Epithelial cell of proximal tubule (primary cell): ENCODE data around the gene HSPA5. TPM values are rescaled to one million over a fixed set of nuclear protein-coding genes. Genes with fewer than 3 reads are reported as not detected.
"Not testable (repeated sequence)": the region's sequence is repeated elsewhere in the genome, so short reads cannot be mapped to it uniquely, and the experiment has no call there.

Source experiments
- DNase-seq: peaks from one replicate; pipeline ENCODE4 v3.0.0-alpha.2; 2011; ENCODE audit warnings: low read depth
- H3K4me3 ChIP-seq: 2 replicates; pipeline ENCODE4 v1.5.1; 2011; ENCODE audit warnings: low read depth, mild to moderate bottlenecking, low read length
- total RNA-seq: library from RNA; depleted of rRNA; stranded (reverse); fragments of >200 nt; gene quantifications from 2 replicates; pipeline ENCODE4 v1.2.3, GENCODE V29; 2015
- TF ChIP-seq, protein P1 (sequence below): conservative IDR thresholded peaks from 2 replicates; pipeline ENCODE4 v1.5.1; 2012; ENCODE audit warnings: low read depth, mild to moderate bottlenecking, low read length

Gene HSPA5
- total RNA-seq, 1 donor from 2014 or later: 210 TPM

DNA sequence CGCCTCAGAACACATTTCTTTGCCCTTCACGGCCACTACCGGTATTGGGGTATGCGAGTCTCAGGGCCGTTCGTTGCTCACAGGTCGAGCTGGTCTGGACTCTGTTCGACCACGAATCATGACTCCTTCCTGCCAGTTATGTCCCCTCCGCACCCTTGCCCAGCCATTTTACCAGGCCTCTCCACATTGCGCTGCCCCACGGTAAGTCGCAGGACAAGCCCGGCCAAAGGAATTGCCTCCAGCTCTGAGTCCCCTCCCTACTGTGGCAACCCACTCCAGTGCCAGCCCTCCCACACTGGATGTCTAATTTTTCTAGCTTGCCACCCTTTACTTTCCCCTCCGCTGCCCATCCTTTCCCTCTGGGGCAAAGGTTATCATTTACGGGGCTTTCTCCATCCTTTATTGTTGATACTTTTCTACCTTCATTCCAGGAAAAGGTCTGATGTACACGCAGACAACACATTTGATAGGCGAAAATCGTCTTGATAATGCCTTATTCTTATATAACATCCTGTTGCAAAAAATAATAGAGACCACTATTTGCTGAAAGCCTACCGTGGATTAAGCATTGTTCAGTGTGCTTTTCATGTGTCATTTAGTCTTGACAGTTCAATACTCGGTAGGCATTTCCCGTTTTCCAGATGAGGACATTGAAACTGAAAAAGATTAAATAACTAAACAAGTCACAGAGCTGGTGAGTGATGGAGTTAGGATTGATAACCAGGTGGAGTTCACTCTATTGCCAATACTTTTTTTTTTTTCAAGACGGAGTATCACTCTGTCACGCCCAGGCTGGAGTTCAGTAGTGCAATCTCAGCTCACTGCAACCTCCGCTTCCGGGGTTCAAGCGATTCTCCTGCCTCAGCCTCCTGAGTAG, 958 bp upstream of the HSPA5 start:
- DNase-seq: no peak
- TF ChIP-seq, protein P1, sequence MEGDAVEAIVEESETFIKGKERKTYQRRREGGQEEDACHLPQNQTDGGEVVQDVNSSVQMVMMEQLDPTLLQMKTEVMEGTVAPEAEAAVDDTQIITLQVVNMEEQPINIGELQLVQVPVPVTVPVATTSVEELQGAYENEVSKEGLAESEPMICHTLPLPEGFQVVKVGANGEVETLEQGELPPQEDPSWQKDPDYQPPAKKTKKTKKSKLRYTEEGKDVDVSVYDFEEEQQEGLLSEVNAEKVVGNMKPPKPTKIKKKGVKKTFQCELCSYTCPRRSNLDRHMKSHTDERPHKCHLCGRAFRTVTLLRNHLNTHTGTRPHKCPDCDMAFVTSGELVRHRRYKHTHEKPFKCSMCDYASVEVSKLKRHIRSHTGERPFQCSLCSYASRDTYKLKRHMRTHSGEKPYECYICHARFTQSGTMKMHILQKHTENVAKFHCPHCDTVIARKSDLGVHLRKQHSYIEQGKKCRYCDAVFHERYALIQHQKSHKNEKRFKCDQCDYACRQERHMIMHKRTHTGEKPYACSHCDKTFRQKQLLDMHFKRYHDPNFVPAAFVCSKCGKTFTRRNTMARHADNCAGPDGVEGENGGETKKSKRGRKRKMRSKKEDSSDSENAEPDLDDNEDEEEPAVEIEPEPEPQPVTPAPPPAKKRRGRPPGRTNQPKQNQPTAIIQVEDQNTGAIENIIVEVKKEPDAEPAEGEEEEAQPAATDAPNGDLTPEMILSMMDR: no peak
- H3K4me3 ChIP-seq: peak overlapping the region; percentile 96

DNA sequence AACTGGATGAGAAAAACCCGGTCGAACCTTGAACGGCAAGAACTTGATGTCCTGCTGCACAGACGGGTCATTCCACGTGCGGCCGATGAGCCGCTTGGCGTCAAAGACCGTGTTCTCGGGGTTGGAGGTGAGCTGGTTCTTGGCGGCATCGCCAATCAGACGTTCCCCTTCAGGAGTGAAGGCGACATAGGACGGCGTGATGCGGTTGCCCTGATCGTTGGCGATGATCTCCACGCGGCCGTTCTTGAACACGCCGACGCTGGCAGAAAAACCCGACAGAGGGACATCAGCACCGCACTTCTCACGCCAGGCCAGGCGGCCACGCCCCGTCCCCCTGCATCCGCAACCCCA, 519 bp downstream of the HSPA5 start:
- TF ChIP-seq, protein P1: no peak

DNA sequence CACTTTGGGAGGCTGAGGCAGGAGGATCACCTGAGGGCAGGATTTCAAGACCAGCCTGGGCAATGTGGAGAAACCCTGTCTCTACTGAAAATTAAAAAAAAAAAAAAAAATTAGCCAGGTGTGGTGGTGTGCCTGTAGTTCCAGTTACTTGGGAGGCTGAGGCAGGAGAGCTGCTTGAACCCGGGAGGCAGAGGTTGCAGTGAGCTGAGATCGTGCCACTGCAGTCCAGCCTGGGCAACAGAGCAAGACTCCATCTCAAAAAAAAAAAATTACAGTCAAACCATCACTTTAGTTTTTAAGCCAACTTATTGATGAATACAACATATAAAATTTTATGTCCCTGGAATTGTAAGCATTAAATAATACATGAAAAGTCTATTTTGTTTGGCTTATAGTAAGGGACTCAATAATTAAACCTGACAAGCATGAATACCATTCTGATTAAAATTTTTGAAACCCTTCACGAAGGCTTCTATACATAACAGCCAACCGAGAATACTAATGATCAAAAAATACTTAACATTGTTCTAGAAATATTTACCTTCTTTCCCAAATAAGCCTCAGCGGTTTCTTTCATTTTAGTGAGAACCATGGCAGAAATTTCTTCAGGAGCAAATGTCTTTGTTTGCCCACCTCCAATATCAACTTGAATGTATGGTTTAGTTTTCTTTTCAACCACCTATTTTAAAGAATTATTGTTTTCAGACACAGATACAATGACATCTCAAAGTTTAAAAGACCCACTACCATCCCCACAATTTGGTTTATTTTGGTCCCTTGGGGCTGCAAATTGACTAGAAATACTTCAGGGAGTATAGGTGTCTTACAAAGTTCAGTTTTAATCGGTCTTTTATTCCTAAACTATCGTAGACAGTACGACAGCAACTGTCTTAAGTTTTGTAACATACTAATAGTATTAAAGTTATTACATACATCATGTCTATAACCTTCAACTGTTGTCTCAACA, 1.2 kb downstream of the HSPA5 start:
- no peak for DNase-seq
- peak overlapping the region; percentile 84 for H3K4me3 ChIP-seq
- TF ChIP-seq, protein P1: no peak

More for the DNA sequence above, 519 bp downstream of the HSPA5 start:
- H3K4me3 ChIP-seq: peak overlapping the region; percentile 84
- no peak for DNase-seq

DNA sequence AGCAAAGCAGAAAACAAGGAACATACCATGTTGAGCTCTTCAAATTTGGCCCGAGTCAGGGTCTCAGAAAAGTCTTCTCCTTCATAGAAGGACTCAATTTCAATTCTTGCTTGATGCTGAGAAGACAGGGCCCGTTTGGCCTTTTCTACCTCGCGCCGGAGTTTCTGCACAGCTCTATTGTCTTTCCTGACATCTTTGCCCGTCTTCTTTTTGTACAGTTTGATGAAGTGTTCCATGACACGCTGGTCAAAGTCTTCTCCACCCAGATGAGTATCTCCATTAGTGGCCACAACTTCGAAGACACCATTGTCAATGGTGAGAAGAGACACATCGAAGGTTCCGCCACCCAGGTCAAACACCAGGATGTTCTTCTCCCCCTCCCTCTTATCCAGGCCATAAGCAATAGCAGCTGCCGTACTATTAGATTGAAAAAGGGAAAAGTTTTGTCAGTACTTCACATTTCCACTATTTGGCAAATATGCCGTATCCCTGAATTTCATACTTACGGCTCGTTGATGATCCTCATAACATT, 2.2 kb downstream of the HSPA5 start:
- H3K4me3 ChIP-seq: peak overlapping the region; percentile 84
- TF ChIP-seq, protein P1: no peak
- no peak for DNase-seq

DNA sequence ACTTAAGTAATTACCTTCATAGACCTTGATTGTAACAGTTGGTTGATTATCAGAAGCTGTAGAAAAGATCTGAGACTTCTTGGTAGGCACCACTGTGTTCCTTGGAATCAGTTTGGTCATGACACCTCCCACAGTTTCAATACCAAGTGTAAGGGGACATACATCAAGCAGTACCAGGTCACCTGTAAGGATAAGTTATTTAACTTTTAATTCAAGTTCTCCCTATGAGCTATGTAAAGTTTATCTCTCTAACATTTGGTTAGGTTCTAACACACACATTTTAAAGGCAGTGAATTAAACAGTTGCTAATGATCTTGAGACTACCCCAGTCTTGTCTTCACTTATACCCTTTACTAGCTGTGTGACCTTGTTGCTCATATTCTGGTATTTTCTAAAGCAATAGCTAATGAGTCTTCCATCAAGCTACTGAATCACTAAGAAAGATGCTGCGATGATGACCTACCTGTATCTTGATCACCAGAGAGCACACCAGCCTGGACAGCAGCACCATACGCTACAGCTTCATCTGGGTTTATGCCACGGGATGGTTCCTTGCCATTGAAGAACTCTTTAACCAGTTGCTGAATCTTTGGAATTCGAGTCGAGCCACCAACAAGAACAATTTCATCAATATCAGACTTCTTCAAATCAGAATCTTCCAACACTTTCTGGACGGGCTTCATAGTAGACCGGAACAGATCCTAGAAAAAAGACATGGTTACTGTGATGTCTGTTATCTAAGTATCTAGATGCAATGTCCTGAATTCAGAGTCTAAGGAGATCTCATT, 2.8 kb downstream of the HSPA5 start:
- peak overlapping the region; percentile 84 for H3K4me3 ChIP-seq
- DNase-seq: no peak
- TF ChIP-seq, protein P1: no peak

DNA sequence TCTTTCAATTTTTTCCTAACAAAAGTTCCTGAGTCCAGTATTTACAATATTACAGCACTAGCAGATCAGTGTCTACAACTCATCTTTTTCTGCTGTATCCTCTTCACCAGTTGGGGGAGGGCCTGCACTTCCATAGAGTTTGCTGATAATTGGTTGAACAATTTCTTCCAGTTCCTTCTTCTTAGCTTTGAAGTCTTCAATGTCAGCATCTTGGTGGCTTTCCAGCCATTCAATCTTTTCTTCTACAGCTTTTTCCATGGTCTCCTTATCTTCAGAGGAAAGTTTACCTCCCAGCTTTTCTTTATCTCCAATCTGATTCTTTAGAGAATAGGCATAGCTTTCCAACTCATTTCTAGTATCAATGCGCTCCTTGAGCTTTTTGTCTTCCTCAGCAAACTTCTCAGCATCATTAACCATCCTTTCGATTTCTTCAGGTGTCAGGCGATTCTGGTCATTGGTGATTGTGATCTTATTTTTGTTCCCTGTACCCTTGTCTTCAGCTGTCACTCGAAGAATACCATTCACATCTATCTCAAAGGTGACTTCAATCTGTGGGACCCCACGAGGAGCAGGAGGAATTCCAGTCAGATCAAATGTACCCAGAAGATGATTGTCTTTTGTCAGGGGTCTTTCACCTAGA, 4.5 kb downstream of the HSPA5 start:
- H3K4me3 ChIP-seq: peak overlapping the region; percentile 17
- not testable (repeated sequence) for DNase-seq
